Measurements from ENCODE around the gene ZNF264.

The ZNF264 gene

GRCh38 chr19:57263244-57263741, 72.0 kb downstream of the ZNF264 start:
- Histone ChIP-seq H3K27me3 (replicated peaks; ENCODE audit: control insufficient read depth, insufficient read depth, low read length) (no peaks in the 10 kb centered on the region), H3K36me3 (ENCODE audit: control insufficient read depth, insufficient read depth, low read length) (no peaks in the 10 kb centered on the region), H3K4me3 (replicated peaks; ENCODE audit: low read depth, low read length) (no peak overlapping the region)

GRCh38 chr19:57267291-57267690, 76.0 kb downstream of the ZNF264 start:
- no peaks in the 10 kb centered on the region for H3K36me3 ChIP-seq (ENCODE audit: control insufficient read depth, insufficient read depth, low read length)
- H3K27me3 ChIP-seq (replicated peaks; ENCODE audit: control insufficient read depth, insufficient read depth, low read length): no peaks in the 10 kb centered on the region
- DNase-seq (ENCODE audit: extremely low read depth, insufficient read length): no peak
- no peak overlapping the region for H3K4me3 ChIP-seq (replicated peaks; ENCODE audit: low read depth, low read length)
- TF ChIP-seq CTCF (IDR thresholded peaks at IDR 0.05; ENCODE audit: insufficient read depth, low read length, poor library complexity, severe bottlenecking): no peak

More at GRCh38 chr19:57263244-57263741, 72.0 kb downstream of the ZNF264 start:
- no peak for DNase-seq (ENCODE audit: extremely low read depth, insufficient read length)
- TF ChIP-seq CTCF (IDR thresholded peaks at IDR 0.05; ENCODE audit: insufficient read depth, low read length, poor library complexity, severe bottlenecking): no peak

- no peak for TF ChIP-seq CTCF (IDR thresholded peaks at IDR 0.05; ENCODE audit: insufficient read depth, low read length, poor library complexity, severe bottlenecking)
- H3K36me3 ChIP-seq (ENCODE audit: control insufficient read depth, insufficient read depth, low read length): no peaks in the 10 kb centered on the region
- H3K4me3 ChIP-seq (replicated peaks; ENCODE audit: low read depth, low read length): peak overlapping the region; percentile 30
- peak; percentile 37 for DNase-seq (ENCODE audit: extremely low read depth, insufficient read length)
- no peaks in the 10 kb centered on the region for H3K27me3 ChIP-seq (replicated peaks; ENCODE audit: control insufficient read depth, insufficient read depth, low read length)
Measured at GRCh38 chr19:57269515-57270250, 78.4 kb downstream of the ZNF264 start.

- TF ChIP-seq CTCF (IDR thresholded peaks at IDR 0.05; ENCODE audit: insufficient read depth, low read length, poor library complexity, severe bottlenecking): no peak
- Histone ChIP-seq H3K4me3 (replicated peaks; ENCODE audit: low read depth, low read length) (no peak overlapping the region), H3K36me3 (ENCODE audit: control insufficient read depth, insufficient read depth, low read length) (no peaks in the 10 kb centered on the region), H3K27me3 (replicated peaks; ENCODE audit: control insufficient read depth, insufficient read depth, low read length) (no peaks in the 10 kb centered on the region)
- no peak for DNase-seq (ENCODE audit: extremely low read depth, insufficient read length)
Measured at GRCh38 chr19:57271280-57271679, 80.0 kb downstream of the ZNF264 start.

Data from GM06990 (cell line).